GM21528 (cell line): ENCODE measurements around the gene FCRL6.

Experiments
- ATAC-seq: cut with Tn5 transposase; IDR thresholded peaks from one replicate; pipeline ENCODE4 v1.9.1; 2021; ENCODE audit warnings: mild to moderate bottlenecking, moderate library complexity; ENCODE audit not compliant: unreplicated experiment, low FRiP score

Gene FCRL6

DNA sequence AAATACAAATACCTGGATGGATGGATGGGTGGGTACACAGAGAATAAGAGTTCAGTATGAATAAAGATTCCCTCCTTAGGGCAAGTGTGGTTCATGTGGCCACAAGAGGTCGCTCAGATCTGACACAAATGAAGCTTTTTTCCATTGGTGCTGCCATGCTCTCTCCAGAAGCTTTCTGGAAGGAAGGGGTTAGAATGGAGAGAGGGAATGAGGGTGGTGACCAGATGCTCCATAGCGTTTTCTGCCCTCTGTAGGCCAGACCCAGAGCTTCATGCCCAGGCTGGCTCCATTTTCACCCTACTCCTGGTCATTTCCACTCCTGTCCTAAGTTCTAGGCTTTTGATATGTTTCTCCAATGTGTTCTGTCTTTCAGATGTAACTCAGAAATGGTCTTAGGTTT lies 3.3 kb upstream of the FCRL6 start:
- no peak for ATAC-seq

DNA sequence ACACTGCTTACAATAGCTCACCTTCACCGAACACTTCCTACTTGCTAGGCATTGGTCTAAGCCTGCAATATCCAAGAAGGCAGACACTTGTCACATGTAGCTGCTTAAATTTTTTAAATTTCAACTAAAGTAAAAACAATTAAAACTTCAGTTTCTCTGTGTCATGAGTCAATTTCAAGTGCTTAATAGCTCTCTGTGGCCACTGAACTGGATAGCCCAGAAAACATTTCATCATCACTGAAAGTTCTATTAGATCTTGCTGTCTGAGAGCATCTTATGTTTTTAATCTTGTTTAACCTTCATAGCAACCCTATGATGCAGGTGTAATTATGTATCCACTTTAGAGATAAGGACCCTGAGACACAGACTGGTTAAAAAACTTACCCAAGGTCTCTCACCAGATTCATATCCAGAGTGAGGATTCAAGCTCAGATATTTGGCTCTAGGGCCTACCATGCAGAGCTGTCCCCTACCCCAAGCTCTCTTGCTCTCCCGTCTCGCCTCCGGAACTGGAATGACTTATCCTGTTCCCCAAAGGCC lies 2.6 kb upstream of the FCRL6 start:
- no peak for ATAC-seq

DNA sequence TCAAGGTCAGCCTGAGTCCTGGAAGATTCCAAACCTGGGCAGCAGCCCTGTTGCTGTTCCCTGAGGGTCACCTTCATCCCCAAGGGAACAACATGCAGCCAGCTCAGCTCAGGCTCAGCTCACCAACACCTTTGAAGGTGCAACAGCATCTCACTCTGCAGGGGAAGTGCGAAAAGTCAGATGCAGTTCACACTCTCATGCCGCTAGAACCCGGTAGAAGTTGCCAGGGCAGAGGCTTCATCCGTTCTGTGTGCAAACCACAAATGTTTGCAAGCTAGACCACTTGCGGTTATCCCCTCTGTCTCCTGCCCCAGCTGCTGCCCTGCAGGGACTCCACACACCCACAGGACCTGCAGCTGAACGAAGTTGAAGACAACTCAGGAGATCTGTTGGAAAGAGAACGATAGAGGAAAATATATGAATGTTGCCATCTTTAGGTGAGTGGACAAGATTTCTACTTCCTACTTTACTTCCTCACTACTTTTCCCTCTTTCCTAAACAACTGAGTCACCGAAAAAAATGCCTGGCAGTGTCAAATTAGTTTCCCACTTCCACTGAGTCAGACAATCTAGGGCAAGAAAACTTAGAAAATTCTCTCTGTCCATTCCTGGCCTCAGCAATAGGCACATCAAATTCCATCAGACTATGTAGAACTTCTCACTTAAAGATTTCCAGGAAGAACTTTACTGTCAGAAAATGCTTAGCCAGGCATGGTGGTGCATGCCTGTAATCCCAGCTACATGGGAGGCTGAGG lies 1.8 kb upstream of the FCRL6 start:
- no peak for ATAC-seq

DNA sequence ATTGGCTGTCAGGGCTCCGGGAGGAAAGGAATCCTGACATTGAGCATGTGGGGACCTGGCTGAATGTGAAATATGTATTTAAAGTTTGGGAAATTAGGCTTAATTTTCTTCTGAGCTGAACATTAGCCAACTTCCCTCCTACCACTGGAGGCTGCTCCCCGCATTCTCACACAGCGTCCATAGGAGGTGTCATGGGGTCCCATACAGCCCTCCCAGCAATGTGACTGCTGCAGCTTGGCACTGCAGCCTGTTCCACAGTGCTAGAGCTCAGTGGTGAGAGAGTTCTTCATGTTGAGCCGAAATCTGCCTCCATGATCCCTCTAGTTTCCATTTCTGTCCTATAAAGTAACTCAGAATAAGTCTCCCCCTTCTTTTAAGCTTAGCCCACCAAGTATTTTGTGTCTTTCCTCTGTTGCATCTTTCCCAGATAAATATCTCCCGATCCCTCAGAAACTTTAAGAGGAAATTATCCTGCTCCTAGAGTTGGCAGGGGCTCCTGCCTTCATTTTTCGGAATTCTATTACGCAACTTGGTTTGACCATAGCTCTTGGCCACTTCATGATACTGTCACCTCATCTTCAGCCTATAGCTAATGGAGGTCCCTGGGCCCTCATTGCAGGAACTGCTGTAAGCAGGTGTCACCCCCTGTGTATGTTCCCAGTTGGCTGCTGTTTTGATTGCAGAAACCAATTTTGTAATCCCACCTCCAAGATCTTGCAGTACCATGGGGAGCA lies 2.0 kb downstream of the FCRL6 start:
- no peak for ATAC-seq

DNA sequence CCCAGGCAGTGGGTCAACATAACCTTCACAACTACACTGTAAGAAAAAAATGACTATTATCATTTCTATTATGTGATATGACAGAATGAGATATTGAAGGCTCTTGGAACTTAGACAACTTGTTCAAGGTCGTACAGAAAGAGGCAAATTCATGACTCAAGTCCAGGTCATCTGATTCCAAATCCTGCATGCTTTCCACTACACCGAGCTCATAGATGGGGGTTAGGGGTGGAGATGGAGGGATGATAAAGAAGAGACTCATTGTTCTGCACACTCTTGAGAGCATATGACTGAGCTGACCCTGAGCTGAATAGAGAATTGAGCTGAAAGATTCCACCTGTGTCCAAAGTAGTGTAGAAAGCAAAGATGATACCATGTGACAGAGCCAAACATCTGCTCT lies 2.8 kb downstream of the FCRL6 start:
- no peak for ATAC-seq

DNA sequence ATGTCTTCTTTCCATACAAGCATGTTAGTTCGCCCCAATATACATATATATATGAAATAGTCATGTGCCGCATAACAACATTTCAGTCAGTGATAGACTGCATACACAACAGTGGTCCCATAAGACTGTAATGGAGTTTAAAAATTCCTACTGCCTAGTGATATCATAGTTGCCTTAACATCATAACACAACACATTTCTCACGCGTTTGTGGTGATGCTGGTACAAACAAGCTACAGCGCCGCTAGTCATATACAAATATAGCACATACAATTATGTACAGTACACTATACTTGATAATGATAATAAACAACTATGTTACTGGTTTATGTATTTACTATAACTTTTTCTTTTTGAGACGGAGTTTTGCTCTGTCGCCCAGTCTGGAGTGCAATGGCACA lies 13.8 kb downstream of the FCRL6 start:
- ATAC-seq: no peak

DNA sequence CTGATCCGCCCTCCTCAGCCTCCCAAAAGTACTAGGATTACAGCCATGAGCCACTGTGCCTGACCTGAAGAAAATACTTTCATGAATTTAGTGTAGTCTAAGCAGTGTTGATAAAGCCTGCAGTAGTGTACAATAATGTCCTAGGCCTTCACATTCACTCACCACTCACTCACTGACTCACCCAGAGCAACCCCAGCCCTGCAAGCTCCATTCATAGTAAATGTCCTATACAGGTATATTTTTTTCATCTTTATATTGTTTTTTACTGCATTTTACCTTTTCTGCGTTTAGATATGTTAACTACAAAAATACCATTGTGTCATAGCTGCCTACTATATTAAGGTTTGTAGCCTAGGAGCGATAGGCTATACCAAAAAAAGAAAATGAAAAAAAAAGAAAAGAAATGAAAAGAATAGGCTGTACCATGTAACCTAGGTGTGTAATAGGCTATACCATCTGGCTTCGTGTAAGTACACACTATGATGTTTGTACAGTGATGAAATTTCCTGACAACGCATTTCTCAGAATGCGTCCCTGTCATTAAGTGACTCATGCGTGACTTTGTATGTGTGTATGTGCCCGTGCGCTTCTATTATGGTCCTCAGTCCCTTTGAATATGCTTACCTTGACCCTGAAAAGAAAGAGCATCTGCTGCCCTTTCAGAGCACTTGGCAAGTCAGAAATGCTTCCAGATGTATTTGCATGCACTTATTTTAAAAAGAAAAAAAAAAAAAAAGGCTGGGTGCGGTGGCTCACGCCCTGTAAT lies 15.3 kb downstream of the FCRL6 start:
- no peak for ATAC-seq

DNA sequence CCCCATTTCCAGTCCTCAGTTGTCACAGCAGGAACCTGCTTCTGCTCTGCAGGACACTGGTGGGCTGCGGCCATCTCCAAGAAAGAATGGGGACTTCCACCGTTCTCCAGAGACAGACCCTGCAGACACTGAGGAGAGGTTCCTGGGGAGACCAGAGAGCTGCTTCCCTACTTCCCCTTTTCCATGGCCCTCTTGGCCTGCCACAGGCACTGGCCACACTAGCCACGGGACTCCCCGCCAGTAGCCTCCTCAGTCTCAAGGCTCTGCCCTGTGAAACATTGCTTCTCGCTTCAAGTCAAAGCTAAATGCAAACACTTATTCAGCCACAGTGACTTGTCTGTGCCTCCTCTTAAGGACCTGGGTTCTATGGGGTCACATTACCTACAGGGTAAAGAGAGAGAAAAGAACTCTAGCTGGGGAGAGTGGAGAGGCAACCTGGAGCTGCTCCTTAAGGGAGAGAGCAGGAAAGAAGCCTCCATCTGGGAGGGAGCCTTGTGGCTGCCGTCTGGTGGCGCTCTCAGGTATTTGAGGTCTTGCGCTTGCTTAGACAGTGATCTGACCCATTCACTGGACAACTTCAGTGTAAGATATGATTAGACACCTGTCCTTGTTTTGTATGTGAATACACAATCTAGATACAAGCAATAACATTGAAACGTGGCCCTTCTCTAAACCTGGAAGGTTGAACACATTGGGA lies 19.2 kb downstream of the FCRL6 start:
- ATAC-seq: no peak

DNA sequence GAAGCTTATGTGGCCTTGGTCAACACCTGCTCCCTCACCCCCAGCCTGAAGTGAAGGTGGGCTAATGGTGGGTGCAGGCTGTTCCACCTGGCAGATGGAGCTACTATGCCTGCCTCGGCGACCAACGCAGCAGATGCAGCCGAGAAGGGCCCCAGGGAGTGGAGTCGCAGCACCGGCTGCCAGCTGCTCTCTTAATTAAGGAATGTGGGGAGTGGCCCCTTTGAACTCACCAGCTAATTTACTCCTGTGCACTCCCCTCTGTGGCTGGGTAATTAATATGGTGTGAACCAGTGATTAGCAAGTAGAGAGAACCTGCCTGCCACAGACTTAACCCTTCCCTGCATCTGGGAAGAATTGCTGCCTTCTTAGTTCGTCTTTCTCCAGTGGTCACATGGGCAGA lies 21.2 kb downstream of the FCRL6 start:
- ATAC-seq: no peak

DNA sequence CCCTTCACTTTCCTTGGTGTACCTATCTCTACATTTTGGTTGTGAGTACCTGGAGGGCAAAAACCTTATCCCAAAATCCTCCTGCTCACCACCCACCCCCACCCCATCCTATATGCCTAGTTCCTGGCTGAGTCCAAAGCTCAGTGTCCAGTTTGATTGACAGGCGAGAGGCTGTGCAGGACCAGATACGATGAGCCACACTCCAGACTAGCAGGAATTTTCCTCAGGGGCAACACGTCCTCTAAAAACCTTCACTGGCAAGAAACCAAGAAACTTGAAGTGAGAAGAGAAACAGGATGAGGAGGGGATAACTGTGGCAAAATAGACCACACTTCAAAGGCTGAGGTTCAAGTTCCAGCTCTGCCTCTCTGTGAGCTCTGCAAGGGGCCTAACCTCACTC lies 23.4 kb downstream of the FCRL6 start:
- no peak for ATAC-seq

DNA sequence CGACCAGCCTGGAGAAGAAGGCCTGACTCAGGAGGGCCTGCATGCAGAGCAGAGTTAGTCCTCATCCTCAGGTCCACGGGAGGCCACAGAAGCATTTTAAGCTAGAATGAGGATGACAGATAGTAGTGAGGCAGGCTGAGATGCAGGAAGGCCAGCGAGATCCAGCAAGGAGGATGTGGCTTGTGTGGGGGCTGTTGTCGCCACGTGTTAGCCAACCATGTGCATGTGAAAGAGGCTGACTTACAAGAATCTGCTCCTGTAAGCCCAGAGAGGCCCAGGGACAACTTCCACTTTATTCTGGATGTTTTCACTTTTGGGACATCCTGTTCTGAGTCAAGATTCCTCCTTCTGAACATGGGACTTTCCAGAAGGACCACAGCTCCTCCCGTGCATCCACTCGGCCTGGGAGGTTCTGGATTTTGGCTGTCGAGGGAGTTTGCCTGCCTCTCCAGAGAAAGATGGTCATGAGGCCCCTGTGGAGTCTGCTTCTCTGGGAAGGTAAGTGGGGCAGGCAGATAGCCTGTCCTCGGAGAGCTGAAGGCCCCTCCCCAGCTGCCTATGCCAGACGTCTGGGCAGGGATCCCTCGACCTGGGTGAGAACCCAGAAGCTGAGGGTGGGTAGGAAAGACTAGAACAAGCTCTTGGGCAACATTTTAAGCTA lies 24.4 kb downstream of the FCRL6 start, which contains the start of gene SLAMF8:
SLAMF8 (plus strand) TSS at position 433 of the 661 bp plus-strand sequence; CDS start at position 459, 26 bp downstream.
- no peak for ATAC-seq

DNA sequence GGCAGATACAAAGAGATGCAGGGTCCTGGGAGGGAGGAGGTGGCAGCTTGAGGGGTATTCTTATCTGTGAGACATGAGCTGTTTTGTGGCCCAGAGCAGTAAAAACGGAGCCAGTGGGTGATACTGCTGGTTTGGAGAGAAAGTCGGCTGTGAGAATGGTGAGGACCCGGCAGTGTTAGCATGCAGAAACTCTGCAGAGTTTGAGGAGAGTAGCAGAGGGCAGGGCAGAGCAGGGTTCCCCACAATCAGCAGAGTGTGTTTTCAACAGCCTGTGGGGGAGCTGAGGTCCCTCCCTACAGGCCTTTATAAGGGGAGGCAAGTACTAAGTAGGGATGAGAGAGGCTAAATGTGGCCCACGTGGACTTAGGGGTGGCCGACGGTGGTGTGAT lies 24.9 kb downstream of the FCRL6 start:
- ATAC-seq: no peak

DNA sequence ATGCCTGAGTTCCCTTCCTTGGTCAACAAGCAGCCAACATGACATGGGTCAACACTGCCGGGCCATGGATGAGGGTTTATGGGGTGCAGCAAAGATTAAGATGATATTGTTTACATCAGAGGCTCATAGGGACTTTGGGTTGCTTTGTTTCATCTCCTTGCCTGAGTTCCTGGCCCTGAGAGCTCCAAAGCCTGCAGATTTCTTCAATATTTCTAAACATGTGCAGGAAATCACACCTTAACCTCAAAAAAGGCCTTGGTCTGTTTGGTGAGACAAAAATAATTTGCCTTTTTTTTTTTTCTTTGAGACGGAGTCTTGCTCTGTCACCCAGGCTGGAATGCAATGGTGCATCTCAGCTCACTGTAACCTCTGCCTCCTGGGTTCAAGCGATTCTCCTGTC lies 25.4 kb downstream of the FCRL6 start:
- ATAC-seq: no peak

DNA sequence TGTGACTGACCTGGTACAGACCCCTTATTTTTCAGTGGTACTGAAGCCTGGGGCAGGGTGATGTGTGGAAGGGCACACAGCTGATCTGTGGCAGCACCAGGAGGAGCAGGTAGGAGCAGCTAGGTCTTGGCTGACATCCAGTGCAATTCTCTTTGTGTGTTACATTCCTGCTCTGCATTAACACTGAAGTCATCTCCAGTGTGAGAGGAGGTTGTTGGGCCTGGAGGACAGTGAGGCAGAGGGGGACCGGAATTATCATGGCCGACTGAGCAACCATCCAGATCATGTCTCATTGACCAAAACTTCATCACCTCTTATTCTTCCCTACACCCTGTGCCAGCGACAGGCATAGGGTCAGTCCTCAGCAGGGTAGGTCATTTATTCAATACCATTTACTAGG lies 26.0 kb downstream of the FCRL6 start:
- ATAC-seq: no peak

DNA sequence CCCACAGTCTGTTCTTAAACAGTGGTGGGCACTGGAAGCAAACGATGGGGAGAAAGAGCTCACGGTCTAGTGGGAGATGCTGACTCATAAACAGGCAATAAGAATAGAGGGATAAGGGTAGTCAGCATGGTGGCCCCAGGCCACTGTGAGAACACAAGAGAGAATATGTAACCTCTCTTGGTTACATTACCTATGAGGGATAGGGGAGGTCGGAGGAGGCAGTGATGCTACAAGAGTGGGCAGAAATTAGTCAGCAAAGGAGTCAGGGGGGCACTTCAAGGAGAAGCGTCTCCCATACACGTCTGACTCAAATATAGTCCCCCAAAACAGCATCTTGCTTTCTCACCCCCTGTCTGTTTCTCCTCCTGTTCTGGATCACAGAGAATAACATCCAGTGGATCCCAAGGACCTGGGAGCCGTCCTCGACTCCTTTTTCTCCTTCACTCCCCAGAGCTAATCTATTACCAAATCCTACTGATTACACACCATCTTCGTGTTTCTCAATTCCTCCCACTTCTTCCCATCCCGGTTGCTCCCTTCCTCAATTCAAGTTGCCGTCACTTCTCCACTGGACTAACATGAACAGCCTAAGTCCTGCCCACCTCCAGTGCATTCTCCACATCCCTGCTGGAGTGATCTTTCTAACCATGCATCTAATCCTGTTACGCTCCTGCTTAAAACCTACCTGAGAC lies 26.6 kb downstream of the FCRL6 start:
- ATAC-seq: no peak

DNA sequence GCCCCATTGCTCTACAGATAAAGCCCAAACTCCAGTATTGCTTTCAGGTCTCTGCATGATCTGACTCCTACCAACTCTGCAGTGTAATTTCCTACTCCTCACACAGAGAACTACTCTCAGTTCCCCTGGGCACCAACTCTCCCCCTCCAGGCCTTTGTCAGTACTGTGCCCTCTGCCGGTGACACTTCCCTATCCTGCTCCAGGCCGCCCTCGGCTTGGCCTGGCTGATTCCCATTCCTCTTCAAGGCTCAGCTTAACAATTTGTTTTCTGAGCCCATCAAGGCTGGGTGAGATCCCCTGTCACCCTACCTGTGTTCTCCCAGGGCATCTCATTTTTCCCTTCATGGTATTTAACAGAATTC lies 27.1 kb downstream of the FCRL6 start:
- peak; percentile 76 for ATAC-seq

DNA sequence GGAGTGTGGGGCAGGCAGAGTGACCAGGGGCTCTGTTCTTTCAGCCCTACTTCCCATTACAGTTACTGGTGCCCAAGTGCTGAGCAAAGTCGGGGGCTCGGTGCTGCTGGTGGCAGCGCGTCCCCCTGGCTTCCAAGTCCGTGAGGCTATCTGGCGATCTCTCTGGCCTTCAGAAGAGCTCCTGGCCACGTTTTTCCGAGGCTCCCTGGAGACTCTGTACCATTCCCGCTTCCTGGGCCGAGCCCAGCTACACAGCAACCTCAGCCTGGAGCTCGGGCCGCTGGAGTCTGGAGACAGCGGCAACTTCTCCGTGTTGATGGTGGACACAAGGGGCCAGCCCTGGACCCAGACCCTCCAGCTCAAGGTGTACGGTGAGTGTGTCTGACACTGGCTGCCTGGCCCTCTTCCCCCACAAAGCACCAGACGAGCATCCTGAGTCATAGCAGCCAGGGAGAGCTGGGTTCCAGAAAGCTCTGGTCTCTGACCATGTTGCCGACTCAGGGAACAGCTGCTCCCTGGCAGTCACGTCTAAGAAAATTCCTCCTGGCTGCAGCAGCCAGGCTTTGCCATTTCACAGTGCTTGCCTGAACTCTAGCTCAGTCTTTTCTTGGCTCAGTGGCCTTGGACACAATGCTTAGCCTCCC lies 27.8 kb downstream of the FCRL6 start:
- no peak for ATAC-seq

DNA sequence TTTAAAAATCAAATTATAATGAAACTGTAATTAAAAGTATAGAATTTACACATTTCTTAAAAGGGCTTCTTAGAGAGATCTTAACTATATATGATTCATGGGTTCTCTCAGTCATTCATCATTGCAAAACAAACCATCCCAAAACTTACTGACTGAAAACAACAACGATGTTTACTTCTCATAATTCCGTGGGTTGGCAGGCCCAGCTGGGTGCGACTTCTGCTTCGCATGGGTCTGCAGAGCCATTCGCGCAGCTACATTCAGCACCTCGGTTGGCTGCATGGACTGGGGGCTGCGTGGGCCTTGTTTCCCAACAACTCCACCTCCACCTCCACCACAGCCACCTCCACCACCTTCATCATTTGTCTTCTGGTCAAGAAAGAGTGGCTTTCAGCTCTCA lies 28.6 kb downstream of the FCRL6 start:
- ATAC-seq: no peak
